Measurements from ENCODE around the gene WNK1.

Gene WNK1

DNA sequence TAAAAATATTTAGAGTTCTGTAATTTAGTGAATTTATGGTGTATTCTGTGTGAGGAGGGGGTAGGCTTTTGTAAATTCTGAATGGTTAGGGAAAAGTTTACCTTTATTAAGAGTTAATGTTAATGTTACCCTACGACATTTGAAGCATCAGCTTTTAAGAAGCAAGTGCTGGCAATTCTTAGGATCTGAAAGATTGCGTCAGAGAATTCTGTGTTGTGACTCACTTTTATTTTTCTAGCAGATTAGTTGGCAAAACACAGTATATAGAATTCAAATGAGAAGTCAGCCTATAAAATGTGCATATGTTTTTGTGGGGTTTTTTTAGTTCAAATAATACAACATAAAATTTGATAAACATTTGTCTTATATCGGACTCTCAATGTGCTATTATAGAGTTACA is 99.5 kb downstream of the WNK1 start (continued):
- TF ChIP-seq, protein P1, sequence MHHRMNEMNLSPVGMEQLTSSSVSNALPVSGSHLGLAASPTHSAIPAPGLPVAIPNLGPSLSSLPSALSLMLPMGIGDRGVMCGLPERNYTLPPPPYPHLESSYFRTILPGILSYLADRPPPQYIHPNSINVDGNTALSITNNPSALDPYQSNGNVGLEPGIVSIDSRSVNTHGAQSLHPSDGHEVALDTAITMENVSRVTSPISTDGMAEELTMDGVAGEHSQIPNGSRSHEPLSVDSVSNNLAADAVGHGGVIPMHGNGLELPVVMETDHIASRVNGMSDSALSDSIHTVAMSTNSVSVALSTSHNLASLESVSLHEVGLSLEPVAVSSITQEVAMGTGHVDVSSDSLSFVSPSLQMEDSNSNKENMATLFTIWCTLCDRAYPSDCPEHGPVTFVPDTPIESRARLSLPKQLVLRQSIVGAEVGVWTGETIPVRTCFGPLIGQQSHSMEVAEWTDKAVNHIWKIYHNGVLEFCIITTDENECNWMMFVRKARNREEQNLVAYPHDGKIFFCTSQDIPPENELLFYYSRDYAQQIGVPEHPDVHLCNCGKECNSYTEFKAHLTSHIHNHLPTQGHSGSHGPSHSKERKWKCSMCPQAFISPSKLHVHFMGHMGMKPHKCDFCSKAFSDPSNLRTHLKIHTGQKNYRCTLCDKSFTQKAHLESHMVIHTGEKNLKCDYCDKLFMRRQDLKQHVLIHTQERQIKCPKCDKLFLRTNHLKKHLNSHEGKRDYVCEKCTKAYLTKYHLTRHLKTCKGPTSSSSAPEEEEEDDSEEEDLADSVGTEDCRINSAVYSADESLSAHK (tag by site-specific recombination; IDR thresholded peaks at IDR 0.05) = no peak
- 0 out of 2 replicates have a peak, but pooled peaks have one; percentile 43 for TF ChIP-seq ZNF629 (tag by site-specific recombination; IDR thresholded peaks at IDR 0.05)

DNA sequence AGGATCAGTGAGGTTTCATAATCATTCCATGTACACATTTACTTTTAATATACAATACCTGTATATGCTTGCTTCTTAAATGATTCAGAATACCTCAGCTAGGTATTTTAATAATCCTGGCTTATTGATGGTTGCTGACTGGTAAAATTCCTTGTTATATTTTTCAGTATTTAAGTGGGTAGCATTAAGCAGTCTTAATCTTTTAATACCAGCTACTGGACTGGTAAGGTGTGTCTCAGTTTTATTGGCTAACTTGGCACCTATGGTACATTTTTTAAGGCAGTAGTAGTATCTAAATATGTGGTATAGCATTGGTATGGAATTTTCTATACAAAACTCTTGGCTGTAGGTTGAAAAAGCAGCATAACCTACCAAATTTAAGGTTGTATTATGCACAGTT is 100.5 kb downstream of the WNK1 start:
- H3K36me3 ChIP-seq (ENCODE audit: control insufficient read depth in 2 of 2, insufficient read depth in 1 of 2, low read length in 2 of 2) = peaks cover 3 to 13% of the 10 kb centered on the region in 2 experiments
- no peak overlapping the region for H3K4me3 ChIP-seq (ENCODE audit: low read depth, low read length)
- ChIA-PET CTCF (interaction anchor here (0.5 to 1.6 kb wide), 2 partner anchors 37 to 211 kb away, joined by 4 to 6 read pairs; no protein-coding TSS in a partner anchor), POLR2A (no interaction called here)
- TF ChIP-seq TRIM28 (IDR thresholded peaks at IDR 0.05; ENCODE audit: borderline replicate concordance, low read length) (no peak), ZNF473 (tag by site-specific recombination; IDR thresholded peaks at IDR 0.05) (no peak), MZF1 (tag by site-specific recombination; IDR thresholded peaks at IDR 0.05; ENCODE audit: borderline replicate concordance) (no peak), ZBTB21 (tag by site-specific recombination; IDR thresholded peaks at IDR 0.05) (no peak), ZNF354C (tag by site-specific recombination; IDR thresholded peaks at IDR 0.05; ENCODE audit: borderline replicate concordance, low read depth) (no peak), ZNF274 (IDR thresholded peaks at IDR 0.05; ENCODE audit: low read length) (no peak), ZNF274 (tag by site-specific recombination; IDR thresholded peaks at IDR 0.05; ENCODE audit: borderline replicate concordance) (no peak)
- H3K27ac ChIP-seq (ENCODE audit: extremely low read depth, low read depth, low read length) = no peak overlapping the region
- no peaks in the 10 kb centered on the region for H3K9me3 ChIP-seq (ENCODE audit: control insufficient read depth, insufficient read depth, low read depth, low read length)
- peaks cover 15% of the 10 kb centered on the region for H3K4me1 ChIP-seq (ENCODE audit: control insufficient read depth, insufficient read depth, low read length)

DNA sequence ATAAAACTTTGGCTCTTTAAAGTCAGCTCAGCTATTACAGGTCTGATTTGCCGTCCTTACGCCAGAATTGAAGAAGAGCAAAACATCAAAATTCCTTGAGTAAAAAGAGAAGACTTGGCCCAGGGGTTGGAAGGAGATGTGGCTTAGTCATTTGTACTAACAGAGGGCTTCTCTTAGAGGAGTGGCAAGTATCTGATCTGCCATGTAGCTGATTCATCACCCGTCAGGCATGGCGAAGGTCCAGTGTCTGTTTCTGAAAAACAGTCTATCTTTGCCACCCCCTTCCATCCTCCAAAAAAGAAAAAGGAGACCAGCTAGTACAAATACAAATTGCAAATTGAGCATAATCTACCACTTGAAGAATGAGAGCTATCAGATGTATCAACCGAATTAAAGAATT is 105.2 kb downstream of the WNK1 start:
- no peaks in the 10 kb centered on the region for H3K9me3 ChIP-seq (ENCODE audit: control insufficient read depth, insufficient read depth, low read depth, low read length)
- H3K36me3 ChIP-seq (ENCODE audit: control insufficient read depth in 2 of 2, insufficient read depth in 1 of 2, low read length in 2 of 2) = peaks cover 47 to 58% of the 10 kb centered on the region in 2 experiments
- POLR2A ChIA-PET = no interaction called here
- H3K4me1 ChIP-seq (ENCODE audit: control insufficient read depth, insufficient read depth, low read length) = no peaks in the 10 kb centered on the region
- CTCF ChIA-PET = interaction anchor here (1.0 kb wide), 1 partner anchor 25 kb away, joined by 5 read pairs; no protein-coding TSS in a partner anchor
- no peak overlapping the region for H3K27ac ChIP-seq (ENCODE audit: extremely low read depth, low read depth, low read length)
- no peak overlapping the region for H3K4me3 ChIP-seq (ENCODE audit: low read depth, low read length)
- TF ChIP-seq ZNF785 (tag by site-specific recombination; IDR thresholded peaks at IDR 0.05) = no peak
- TF ChIP-seq, protein P2, sequence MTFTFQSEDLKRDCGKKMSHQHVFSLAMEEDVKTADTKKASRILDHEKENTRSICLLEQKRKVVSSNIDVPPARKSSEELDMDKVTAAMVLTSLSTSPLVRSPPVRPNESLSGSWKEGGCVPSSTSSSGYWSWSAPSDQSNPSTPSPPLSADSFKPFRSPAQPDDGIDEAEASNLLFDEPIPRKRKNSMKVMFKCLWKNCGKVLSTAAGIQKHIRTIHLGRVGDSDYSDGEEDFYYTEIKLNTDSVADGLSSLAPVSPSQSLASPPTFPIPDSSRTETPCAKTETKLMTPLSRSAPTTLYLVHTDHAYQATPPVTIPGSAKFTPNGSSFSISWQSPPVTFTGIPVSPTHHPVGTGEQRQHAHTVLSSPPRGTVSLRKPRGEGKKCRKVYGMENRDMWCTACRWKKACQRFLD (tag by site-specific recombination; IDR thresholded peaks at IDR 0.05) = no peak
- TF ChIP-seq ZNF660 (tag by site-specific recombination; IDR thresholded peaks at IDR 0.05) = no peak
- TF ChIP-seq, protein P3, sequence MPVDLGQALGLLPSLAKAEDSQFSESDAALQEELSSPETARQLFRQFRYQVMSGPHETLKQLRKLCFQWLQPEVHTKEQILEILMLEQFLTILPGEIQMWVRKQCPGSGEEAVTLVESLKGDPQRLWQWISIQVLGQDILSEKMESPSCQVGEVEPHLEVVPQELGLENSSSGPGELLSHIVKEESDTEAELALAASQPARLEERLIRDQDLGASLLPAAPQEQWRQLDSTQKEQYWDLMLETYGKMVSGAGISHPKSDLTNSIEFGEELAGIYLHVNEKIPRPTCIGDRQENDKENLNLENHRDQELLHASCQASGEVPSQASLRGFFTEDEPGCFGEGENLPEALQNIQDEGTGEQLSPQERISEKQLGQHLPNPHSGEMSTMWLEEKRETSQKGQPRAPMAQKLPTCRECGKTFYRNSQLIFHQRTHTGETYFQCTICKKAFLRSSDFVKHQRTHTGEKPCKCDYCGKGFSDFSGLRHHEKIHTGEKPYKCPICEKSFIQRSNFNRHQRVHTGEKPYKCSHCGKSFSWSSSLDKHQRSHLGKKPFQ (tag by site-specific recombination; IDR thresholded peaks at IDR 0.05) = no peak
- TF ChIP-seq, protein P4, sequence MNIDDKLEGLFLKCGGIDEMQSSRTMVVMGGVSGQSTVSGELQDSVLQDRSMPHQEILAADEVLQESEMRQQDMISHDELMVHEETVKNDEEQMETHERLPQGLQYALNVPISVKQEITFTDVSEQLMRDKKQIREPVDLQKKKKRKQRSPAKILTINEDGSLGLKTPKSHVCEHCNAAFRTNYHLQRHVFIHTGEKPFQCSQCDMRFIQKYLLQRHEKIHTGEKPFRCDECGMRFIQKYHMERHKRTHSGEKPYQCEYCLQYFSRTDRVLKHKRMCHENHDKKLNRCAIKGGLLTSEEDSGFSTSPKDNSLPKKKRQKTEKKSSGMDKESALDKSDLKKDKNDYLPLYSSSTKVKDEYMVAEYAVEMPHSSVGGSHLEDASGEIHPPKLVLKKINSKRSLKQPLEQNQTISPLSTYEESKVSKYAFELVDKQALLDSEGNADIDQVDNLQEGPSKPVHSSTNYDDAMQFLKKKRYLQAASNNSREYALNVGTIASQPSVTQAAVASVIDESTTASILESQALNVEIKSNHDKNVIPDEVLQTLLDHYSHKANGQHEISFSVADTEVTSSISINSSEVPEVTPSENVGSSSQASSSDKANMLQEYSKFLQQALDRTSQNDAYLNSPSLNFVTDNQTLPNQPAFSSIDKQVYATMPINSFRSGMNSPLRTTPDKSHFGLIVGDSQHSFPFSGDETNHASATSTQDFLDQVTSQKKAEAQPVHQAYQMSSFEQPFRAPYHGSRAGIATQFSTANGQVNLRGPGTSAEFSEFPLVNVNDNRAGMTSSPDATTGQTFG (tag by site-specific recombination; IDR thresholded peaks at IDR 0.05; ENCODE audit: borderline replicate concordance) = no peak
- no peak for TF ChIP-seq ZNF174 (tag by site-specific recombination; IDR thresholded peaks at IDR 0.05)
- TF ChIP-seq KLF9 (tag by site-specific recombination; IDR thresholded peaks at IDR 0.05; ENCODE audit: low read depth) = no peak
- TF ChIP-seq, protein P5, sequence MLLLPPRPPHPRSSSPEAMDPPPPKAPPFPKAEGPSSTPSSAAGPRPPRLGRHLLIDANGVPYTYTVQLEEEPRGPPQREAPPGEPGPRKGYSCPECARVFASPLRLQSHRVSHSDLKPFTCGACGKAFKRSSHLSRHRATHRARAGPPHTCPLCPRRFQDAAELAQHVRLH (tag by site-specific recombination; IDR thresholded peaks at IDR 0.05) = no peak
- TF ChIP-seq TCF7L2 (IDR thresholded peaks at IDR 0.05; ENCODE audit: borderline replicate concordance, low read depth, low read length) = no peak
- no peak for TF ChIP-seq ZNF701 (tag by site-specific recombination; IDR thresholded peaks at IDR 0.05)
- no peak for TF ChIP-seq SCRT2 (tag by site-specific recombination; IDR thresholded peaks at IDR 0.05)
- no peak for TF ChIP-seq ZNF239 (tag by site-specific recombination; IDR thresholded peaks at IDR 0.05)
- TF ChIP-seq ZNF221 (tag by site-specific recombination; IDR thresholded peaks at IDR 0.05; ENCODE audit: borderline replicate concordance) = no peak
- TF ChIP-seq ZNF837 (tag by site-specific recombination; IDR thresholded peaks at IDR 0.05) = no peak
- TF ChIP-seq ZNF423 (tag by site-specific recombination; IDR thresholded peaks at IDR 0.05) = no peak
- TF ChIP-seq ZIC2 (tag by site-specific recombination; IDR thresholded peaks at IDR 0.05) = no peak
- no peak for TF ChIP-seq ZNF510 (tag by site-specific recombination; IDR thresholded peaks at IDR 0.05; ENCODE audit: insufficient replicate concordance)

Measured in HEK293 (cell line).